PC-9 (cell line): ENCODE data around the gene SSBP2.

ENCODE experiments used
- EZH2 ChIP-seq: fragments of 200-600 bp; sonication (generic); IDR thresholded peaks from 2 replicates; pipeline ENCODE4 v1.8.0; 2017; ENCODE audit warnings: antibody characterized with exemption, low read depth
- TF ChIP-seq, protein P1 (sequence below): fragments of 200-600 bp; sonication (generic); conservative IDR thresholded peaks from 2 replicates; pipeline ENCODE4 v1.6.1; 2017; ENCODE audit warnings: mixed run types, antibody characterized with exemption, mild to moderate bottlenecking, moderate library complexity

DNA sequence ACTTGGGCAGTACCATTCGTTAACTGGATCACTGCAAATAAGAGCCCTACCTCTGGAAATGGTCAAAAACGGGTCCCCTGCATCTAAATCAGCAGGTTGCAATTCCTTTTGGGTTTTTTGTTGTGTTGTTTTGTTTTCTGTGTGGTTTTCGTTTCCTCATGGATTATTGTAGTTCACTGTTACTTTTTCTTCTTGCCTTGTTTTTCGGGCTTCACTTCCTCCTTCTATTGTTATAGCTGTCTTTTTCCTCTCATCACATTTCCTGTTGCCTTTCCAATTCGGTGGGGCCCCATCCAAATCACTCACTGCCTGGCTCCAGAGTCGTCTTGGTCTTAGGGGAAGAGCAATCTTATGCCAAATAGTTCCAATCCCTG, 8.7 kb upstream of the SSBP2 start:
- TF ChIP-seq, protein P1, sequence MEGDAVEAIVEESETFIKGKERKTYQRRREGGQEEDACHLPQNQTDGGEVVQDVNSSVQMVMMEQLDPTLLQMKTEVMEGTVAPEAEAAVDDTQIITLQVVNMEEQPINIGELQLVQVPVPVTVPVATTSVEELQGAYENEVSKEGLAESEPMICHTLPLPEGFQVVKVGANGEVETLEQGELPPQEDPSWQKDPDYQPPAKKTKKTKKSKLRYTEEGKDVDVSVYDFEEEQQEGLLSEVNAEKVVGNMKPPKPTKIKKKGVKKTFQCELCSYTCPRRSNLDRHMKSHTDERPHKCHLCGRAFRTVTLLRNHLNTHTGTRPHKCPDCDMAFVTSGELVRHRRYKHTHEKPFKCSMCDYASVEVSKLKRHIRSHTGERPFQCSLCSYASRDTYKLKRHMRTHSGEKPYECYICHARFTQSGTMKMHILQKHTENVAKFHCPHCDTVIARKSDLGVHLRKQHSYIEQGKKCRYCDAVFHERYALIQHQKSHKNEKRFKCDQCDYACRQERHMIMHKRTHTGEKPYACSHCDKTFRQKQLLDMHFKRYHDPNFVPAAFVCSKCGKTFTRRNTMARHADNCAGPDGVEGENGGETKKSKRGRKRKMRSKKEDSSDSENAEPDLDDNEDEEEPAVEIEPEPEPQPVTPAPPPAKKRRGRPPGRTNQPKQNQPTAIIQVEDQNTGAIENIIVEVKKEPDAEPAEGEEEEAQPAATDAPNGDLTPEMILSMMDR = no peak
- no peak for TF ChIP-seq EZH2
